ENCODE measurements around the gene KLF3.

The KLF3 gene

GRCh38 chr4:38698176-38698575 is 34.2 kb downstream of the KLF3 start:
- no peak for DNase-seq (ENCODE audit: low spot score)

- DNase-seq (ENCODE audit: low spot score): no peak
Measured at GRCh38 chr4:38699112-38699511, 35.1 kb downstream of the KLF3 start.

- DNase-seq (ENCODE audit: low spot score): no peak
Measured at GRCh38 chr4:38703635-38704034, 39.6 kb downstream of the KLF3 start.

- no peak for DNase-seq (ENCODE audit: low spot score)
Measured at GRCh38 chr4:38704622-38705154, 40.7 kb downstream of the KLF3 start.

GRCh38 chr4:38706301-38706700 is 42.3 kb downstream of the KLF3 start:
- DNase-seq (ENCODE audit: low spot score): no peak

DNA sequence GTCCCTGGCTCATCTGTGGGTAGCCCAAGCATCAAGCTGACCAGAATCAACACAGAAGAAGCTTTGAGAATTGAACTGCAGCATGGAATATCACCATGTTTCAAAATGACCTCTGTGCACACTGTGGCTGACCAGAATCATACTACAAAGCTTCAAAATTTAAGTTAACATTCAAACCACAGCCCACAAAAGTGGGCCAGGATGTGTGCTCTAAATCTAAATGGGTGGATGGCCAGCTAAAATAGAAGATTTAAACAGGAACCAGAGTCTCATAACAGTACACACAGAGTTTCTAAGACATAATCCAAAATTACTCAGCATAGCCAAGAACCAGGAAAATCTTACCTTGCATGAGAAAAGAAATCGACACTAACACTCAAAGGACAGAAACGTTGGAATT is 46.1 kb downstream of the KLF3 start:
- DNase-seq (ENCODE audit: low spot score): no peak

GRCh38 chr4:38711066-38711465 is 47.1 kb downstream of the KLF3 start:
- DNase-seq (ENCODE audit: low spot score): no peak

DNA sequence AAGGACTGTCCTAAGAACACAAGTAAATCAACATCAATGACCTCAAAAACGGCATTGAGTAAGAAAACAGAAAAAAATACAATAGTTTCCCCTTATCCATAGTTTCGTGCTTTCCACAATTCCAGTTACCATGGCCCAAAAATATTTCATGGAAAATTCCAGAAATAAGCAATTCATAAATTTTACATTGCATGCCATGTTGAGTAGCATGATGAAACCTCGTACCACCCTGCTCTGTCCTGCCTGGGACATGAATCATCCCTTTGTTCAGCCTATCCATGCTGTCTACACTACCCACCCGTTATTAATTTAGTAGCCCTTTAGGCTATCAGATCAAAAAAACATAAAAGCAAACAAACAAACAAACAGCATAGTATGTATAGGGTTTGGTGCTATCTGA is 51.1 kb downstream of the KLF3 start:
- no peak for DNase-seq (ENCODE audit: low spot score)

DNA sequence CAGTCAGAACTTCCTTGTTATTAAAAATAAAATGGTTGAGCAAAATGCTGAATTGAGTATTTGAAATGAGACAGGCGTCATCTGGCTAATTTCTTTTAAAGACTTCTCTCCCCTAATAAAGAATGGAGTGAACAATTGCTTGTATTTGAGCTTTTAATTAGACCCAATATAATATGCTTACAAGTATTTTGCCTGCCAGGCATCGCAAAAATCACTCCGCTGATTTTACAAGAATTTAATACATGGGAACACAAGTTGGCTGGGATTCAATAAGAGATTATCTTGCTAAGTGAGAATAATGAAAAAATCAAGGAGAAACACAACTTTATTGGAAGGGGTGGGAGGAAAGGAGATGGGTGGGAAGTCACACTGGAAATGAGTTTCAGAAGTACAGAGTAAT is 52.3 kb downstream of the KLF3 start:
- DNase-seq (ENCODE audit: low spot score): no peak

GRCh38 chr4:38717604-38718003 is 53.6 kb downstream of the KLF3 start:
- DNase-seq (ENCODE audit: low spot score): no peak

DNA sequence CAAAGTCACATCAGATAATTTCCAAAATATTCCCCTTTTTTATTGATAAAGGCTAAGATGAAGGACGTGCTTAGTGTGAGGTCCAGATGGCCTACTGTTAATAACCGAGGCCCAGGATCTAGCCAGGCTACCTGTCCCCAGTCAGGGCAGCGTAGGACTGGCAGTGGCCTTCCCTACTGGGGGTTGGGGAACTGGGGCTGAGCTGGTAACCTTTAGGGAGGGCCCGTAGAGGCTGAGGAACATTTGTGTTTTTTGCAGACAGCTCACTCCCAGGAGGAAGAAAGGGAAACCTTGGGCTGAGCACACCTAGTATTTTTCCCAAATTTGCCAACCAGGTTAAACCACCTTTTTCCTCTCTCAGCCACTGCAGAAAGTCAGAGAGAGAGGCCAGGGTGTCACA is 59.1 kb downstream of the KLF3 start:
- no peak for DNase-seq (ENCODE audit: low spot score)

DNA sequence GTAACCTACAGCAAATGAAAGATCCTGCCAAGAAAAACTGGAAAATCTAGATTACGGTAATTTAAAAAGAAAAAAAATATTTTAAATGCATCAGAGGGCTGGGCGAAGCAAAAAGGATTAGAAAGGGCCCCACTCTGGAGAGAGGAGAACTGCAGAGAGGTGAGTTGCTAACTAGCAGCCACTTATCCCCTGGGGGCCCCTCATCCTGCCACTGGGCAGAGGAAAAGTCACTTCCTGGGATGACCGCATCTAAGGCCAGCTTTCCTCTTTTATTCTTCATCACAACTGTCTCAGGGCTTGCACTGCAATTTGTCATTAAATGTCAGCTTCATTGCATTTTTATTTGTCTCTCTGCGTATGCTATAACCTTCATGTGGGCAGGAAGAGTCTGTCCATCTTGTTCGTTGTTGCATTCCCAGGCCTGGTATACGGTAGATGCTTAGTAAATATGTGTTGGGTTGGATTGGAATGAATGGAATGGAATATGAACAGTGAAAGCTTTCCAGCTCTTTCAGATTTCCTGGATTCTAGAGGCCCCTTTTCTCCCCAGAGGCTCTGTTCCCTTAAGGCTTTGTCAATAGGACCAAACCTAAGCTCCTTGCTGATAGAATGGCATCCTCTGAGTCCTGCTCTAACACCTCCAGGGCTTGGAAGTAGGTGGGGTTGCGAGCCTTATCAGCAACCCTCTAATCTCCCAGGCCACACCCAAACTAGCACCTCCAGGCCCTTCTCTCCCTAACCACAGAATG is 59.9 kb downstream of the KLF3 start:
- DNase-seq (ENCODE audit: low spot score): no peak

DNA sequence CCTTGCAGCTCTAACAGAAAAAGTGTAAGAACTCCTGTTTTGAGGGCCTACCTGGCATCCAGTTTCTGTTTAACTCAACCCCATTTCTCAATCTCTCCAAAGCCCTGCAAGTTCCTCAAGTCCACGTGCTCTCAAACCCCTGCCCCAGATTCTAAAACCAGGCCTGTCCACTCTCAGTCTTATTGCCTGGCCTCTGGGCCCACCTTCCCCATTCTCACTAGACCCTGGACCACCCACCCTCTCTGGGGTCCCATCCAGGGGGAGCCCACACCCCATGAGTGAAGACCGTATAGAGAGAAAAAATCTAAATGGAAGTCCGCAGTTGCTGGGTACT is 60.4 kb downstream of the KLF3 start:
- no peak for DNase-seq (ENCODE audit: low spot score)

DNA sequence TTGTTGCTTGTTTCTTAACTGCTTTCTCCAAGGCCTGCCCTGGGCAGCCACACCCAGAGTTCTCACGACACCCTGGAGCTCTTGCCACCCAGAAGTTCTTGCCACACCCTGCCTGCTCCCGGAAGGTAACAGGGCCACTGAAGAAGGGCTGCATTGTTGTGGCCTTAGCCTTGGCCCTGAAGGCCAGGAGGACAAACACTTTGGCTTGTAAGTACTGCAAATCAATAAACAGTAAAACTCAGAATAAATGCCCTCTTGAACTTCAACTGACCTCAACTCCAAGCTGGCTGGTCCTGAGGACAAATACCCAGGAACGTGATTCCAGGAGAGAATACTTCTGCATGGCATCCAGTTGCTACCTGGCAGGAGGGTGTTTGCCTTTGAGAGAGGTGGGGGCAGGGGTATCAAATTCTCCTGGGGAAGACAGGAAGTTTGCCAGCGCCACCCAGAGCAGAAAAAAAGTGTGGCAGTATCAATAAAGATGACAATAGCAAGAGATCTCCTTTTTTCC is 64.7 kb downstream of the KLF3 start:
- DNase-seq (ENCODE audit: low spot score): peak; percentile 43

DNA sequence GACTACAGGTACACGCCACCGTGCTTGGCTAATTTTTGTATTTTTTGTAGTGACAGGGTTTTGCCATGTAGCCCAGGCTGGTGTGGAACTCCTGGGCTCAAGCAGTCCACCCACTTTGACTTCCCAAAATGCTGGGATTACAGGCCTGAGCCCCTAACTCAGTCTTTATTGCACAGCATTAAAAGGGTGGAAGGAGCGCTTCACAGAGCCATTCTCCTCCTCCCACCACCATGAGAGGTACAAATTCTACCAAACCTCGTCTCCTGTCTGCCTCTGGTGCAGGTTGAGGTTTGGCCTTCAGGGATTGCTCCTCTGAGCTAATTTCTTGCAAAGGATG is 66.5 kb downstream of the KLF3 start:
- DNase-seq (ENCODE audit: low spot score): no peak

DNA sequence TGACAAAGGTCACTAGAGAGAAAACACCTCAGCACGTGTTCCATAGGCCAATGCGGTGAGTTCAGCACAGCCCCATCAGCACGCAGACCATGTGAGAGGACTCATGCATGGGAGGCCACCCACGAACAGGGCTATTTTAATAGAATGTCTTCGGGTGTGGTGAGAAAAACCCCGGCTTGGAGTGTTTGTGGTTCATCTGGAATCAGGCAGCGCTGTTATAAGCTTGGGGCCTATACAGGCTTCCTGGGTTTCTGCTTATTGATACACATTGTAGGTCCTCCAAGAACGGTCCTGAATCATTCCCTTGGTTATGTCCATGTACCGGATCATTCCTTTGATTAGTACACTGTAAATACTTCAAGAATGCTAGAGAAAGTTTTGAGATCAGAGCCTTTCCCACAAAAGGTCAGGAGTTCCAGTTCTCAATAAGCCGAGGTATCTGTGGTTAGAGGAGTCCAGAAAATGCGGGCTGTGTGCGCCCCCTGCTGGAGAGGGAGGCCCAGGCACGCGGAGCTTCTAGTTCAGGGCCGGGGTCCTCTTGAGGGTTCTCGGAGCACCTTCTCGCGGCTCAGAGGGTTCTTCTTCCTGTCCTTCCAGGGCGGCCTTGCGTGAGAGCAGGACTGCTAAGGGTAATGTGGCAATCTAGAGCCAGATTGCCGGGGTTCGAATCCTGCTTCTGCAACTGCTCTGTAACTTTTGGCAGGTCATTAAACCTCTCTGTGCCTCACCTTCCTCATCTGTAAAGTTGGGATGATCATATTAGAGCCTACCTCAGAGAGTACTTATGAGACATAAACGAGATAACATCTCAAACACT is 67.0 kb downstream of the KLF3 start:
- peak; percentile 89 for DNase-seq (ENCODE audit: low spot score)

- DNase-seq (ENCODE audit: low spot score): no peak
Measured at GRCh38 chr4:38733663-38734062, 69.7 kb downstream of the KLF3 start.

GRCh38 chr4:38734446-38734845 is 70.4 kb downstream of the KLF3 start:
- no peak for DNase-seq (ENCODE audit: low spot score)

GRCh38 chr4:38734911-38735310 is 70.9 kb downstream of the KLF3 start:
- DNase-seq (ENCODE audit: low spot score): no peak

DNA sequence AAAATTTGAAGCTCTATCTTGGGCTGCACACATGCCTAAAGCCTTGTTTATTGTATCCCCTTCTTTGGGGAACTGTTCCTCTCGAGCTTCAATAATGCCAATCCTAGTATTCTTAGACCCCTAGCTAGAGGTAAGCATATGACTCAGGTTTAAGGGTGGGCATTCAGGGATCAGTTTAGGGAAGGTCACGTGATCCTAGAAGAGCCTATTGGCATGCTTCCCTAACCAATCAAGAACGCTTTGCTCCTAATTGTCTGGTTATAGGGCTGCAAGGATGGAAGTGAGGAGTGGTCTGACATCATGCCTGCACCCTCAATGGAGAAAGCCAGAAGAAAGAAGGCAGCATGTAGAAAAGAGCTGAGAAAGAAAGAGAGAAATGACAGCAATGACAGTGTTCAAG is 71.9 kb downstream of the KLF3 start:
- DNase-seq (ENCODE audit: low spot score): no peak

DNA sequence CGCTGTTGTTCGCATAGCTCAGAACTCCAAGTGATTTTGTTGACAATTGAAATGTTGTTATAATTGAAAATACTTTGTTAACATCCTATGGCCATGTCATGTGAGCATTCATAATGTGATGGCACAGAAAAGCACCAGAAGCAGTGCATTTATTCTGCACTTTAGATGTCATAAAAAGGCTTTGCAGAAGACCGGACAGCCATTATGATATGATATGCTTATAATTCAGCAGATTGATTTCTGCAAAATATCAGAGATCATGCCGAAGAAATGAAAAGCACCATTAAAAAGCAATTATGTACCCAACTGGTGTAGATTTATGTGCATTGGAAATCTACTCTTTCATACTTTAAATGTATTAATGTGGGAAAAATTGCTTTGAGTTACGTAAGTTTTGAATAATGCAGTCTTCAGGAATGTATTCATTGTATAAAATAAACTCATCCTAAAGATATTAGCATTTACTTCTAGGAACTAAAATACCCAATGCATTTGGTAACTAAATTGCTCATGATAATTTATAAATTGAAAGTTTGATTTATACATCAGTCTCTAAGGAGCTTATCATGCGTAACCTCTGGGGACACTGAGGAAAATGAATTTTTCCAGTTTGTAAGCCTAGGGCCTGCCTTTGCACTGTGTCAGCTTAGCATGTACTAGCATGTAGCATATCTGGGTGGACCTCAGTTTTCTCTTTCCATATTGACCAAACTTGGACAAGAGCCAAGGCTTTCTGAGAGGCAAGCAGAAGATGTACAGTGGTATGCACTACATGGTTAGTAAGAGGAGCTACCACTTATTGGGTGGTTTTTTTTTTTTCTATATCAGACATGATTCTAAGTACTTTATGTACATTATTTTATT is 75.2 kb downstream of the KLF3 start:
- DNase-seq (ENCODE audit: low spot score): no peak

- DNase-seq (ENCODE audit: low spot score): no peak
Measured at GRCh38 chr4:38740303-38740702, 76.3 kb downstream of the KLF3 start.

Measured in kidney tubule cell (primary cell).